SU-DHL-6 (cell line): ENCODE measurements around the gene AMPD3.

ENCODE experiments used
- H2AFZ ChIP-seq: fragments of 200-600 bp; sonication (generic); 2 replicates; pipeline ENCODE4 v1.6.1; 2014; ENCODE audit warnings: low read depth, mild to moderate bottlenecking, moderate library complexity, mixed read lengths, antibody characterized with exemption, low read length; ENCODE audit not compliant: severe bottlenecking
- H3F3A ChIP-seq: fragments of 200-600 bp; shearing (Covaris generic); 2 replicates; pipeline ENCODE4 v1.6.0; 2016; ENCODE audit warnings: antibody characterized with exemption, mild to moderate bottlenecking; ENCODE audit not compliant: insufficient read depth
- H3K27ac ChIP-seq: fragments of 200-600 bp; sonication (generic); 2 replicates; pipeline ENCODE4 v1.5.1; 2016; ENCODE audit warnings: low read depth, mild to moderate bottlenecking, low read length, moderate library complexity, mixed read lengths
- H3K27me3 ChIP-seq: fragments of 200-600 bp; sonication (generic), shearing (Covaris generic); 2 replicates; pipeline ENCODE4 v1.6.0; 2014; ENCODE audit warnings: mild to moderate bottlenecking, low read length
- H3K36me3 ChIP-seq: fragments of 200-600 bp; sonication (generic); 2 replicates; pipeline ENCODE4 v1.6.1; 2014; ENCODE audit warnings: mild to moderate bottlenecking, low read length, mixed read lengths
- H3K4me2 ChIP-seq: fragments of 300-600, 200-600 bp; shearing (Covaris generic), sonication (generic); 2 replicates; pipeline ENCODE4 v1.6.0; 2014; ENCODE audit warnings: low read length, low read depth, mild to moderate bottlenecking; ENCODE audit not compliant: poor library complexity, severe bottlenecking
- H3K4me3 ChIP-seq: fragments of 200-600 bp; sonication (generic); 2 replicates; pipeline ENCODE4 v1.5.1; 2014; ENCODE audit warnings: antibody characterized with exemption, low read length, mild to moderate bottlenecking, mixed read lengths; ENCODE audit not compliant: insufficient read depth, poor library complexity, severe bottlenecking
- H3K79me2 ChIP-seq: fragments of 200-600 bp; sonication (generic); 2 replicates; pipeline ENCODE4 v1.6.1; 2014; ENCODE audit warnings: mild to moderate bottlenecking, low read length, moderate library complexity; ENCODE audit not compliant: insufficient read depth
- H3K9ac ChIP-seq: fragments of 200-600 bp; sonication (generic); 2 replicates; pipeline ENCODE4 v1.7.0; 2014; ENCODE audit warnings: mild to moderate bottlenecking, low read length
- H3K9me2 ChIP-seq: fragments of 200-600 bp; sonication (generic); replicated peaks from 2 replicates; pipeline ENCODE4 v1.6.1; 2014; ENCODE audit warnings: low read length; ENCODE audit not compliant: insufficient read depth
- H3K9me3 ChIP-seq: fragments of 200-600 bp; sonication (generic); 2 replicates; pipeline ENCODE4 v1.6.1; 2014; ENCODE audit warnings: low read length, mixed read lengths; ENCODE audit not compliant: insufficient read depth
- H4K20me1 ChIP-seq: fragments of 200-600 bp; sonication (generic); 2 replicates; pipeline ENCODE4 v1.6.1; 2014; ENCODE audit warnings: low read depth, mild to moderate bottlenecking, antibody characterized with exemption, low read length, moderate library complexity, mixed read lengths
- EZH2phosphoT487 ChIP-seq: fragments of 200-600 bp; sonication (generic), shearing (Covaris generic); conservative IDR thresholded peaks from 2 replicates; pipeline ENCODE4 v1.6.1; 2018; ENCODE audit warnings: mild to moderate bottlenecking, antibody characterized with exemption, low read length, moderate library complexity, mixed read lengths
- TF ChIP-seq, protein P1 (sequence below): fragments of 200-600 bp; sonication (generic); IDR thresholded peaks from one replicate; pipeline ENCODE4 v1.5.1; 2017; ENCODE audit warnings: antibody characterized with exemption, mild to moderate bottlenecking, low read length, moderate library complexity; ENCODE audit not compliant: insufficient read depth, poor library complexity, severe bottlenecking

The AMPD3 gene

GRCh38 chr11:10497371-10498021 is 42.4 kb downstream of the AMPD3 start:
- Histone ChIP-seq H3K4me3 (no peak overlapping the region), H3K9me2 (no peaks in the 10 kb centered on the region), H3K79me2 (no peaks in the 10 kb centered on the region), H3K4me2 (no peak overlapping the region), H3K9ac (no peak overlapping the region), H2AFZ (no peak overlapping the region), H3F3A (no peaks in the 10 kb centered on the region), H3K9me3 (no peaks in the 10 kb centered on the region), H4K20me1 (no peaks in the 10 kb centered on the region), H3K27ac (no peak overlapping the region), H3K36me3 (no peaks in the 10 kb centered on the region), H3K27me3 (no peaks in the 10 kb centered on the region)
- TF ChIP-seq EZH2phosphoT487, result no peak
- TF ChIP-seq, protein P1, sequence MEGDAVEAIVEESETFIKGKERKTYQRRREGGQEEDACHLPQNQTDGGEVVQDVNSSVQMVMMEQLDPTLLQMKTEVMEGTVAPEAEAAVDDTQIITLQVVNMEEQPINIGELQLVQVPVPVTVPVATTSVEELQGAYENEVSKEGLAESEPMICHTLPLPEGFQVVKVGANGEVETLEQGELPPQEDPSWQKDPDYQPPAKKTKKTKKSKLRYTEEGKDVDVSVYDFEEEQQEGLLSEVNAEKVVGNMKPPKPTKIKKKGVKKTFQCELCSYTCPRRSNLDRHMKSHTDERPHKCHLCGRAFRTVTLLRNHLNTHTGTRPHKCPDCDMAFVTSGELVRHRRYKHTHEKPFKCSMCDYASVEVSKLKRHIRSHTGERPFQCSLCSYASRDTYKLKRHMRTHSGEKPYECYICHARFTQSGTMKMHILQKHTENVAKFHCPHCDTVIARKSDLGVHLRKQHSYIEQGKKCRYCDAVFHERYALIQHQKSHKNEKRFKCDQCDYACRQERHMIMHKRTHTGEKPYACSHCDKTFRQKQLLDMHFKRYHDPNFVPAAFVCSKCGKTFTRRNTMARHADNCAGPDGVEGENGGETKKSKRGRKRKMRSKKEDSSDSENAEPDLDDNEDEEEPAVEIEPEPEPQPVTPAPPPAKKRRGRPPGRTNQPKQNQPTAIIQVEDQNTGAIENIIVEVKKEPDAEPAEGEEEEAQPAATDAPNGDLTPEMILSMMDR, result no peak

DNA sequence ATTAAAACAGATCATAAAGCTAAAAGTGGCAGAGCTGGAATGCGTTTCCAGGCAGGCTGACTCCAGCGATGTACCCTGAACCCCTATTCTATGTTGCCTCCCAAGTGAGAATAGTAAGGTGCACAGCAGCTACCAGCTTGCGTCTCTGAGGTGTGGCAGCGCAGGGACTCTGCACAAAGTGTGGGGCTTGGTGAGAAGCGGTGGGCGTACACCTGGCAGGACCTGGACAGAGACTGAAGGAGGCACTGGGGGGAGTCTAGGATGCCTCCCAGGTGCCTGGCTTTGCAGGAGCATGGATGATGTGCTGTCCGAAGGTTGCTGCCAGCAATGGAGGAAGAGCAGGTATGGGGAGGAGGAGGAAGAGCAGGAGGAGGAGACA is 42.9 kb downstream of the AMPD3 start:
- Histone ChIP-seq H3K27me3 (no peaks in the 10 kb centered on the region), H3K9me2 (no peaks in the 10 kb centered on the region), H3K9ac (no peak overlapping the region), H3K9me3 (no peaks in the 10 kb centered on the region), H3K4me3 (no peak overlapping the region), H3K36me3 (no peaks in the 10 kb centered on the region), H2AFZ (no peak overlapping the region), H3K79me2 (no peaks in the 10 kb centered on the region), H3K27ac (no peak overlapping the region), H3F3A (no peaks in the 10 kb centered on the region), H4K20me1 (no peaks in the 10 kb centered on the region), H3K4me2 (no peak overlapping the region)
- TF ChIP-seq EZH2phosphoT487, result no peak
- TF ChIP-seq, protein P1, result no peak

- Histone ChIP-seq H3K27me3 (no peaks in the 10 kb centered on the region), H3K4me2 (no peak overlapping the region), H4K20me1 (no peaks in the 10 kb centered on the region), H2AFZ (no peak overlapping the region), H3K27ac (no peak overlapping the region), H3K9me2 (no peaks in the 10 kb centered on the region), H3K79me2 (no peaks in the 10 kb centered on the region), H3K9ac (no peak overlapping the region), H3K9me3 (no peaks in the 10 kb centered on the region), H3K4me3 (no peak overlapping the region), H3K36me3 (no peaks in the 10 kb centered on the region), H3F3A (no peaks in the 10 kb centered on the region)
- TF ChIP-seq EZH2phosphoT487, result no peak
- TF ChIP-seq, protein P1, result no peak
These were observed 43.6 kb downstream of the AMPD3 start for GRCh38 chr11:10498426-10499250.
